ENCODE results near the gene TRAPPC8.
"Not testable (repeated sequence)": the region's sequence is repeated elsewhere in the genome, so short reads cannot be mapped to it uniquely, and the experiment has no call there.

TRAPPC8 gene

GRCh38 chr18:31860488-31860887, 82.4 kb downstream of the TRAPPC8 start:
- in situ Hi-C loops (cut with HindIII; ENCODE audit: low sequenced_read_pairs) = no loop called here

GRCh38 chr18:31857526-31858106, 85.3 kb downstream of the TRAPPC8 start:
- in situ Hi-C loops (cut with HindIII; ENCODE audit: low sequenced_read_pairs) = no loop called here

GRCh38 chr18:31850844-31851243, 92.1 kb downstream of the TRAPPC8 start:
- in situ Hi-C loops (cut with HindIII; ENCODE audit: low sequenced_read_pairs) = no loop called here

DNA sequence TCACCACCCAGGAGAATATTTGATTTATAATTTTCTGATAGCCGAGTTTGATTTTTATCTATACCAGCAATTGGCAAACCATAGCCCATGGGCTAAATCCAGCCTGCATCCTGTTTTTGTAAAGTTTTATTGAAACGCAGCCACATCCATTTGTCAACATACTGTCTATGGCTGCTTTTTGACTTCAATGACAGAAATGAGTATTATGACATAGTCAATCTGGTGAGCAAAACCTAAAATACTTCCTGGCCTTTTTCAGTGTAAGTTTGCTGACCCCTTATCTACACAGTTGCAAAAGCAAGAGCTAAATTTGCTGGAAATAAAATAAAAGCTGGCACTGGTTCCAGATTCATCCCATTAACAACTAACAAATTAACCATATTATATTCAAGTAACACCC, 102.4 kb downstream of the TRAPPC8 start:
- in situ Hi-C loops (cut with HindIII; ENCODE audit: low sequenced_read_pairs) = no loop called here

- in situ Hi-C loops (cut with HindIII; ENCODE audit: low sequenced_read_pairs) = no loop called here
These were observed 105.0 kb downstream of the TRAPPC8 start for GRCh38 chr18:31837879-31838278.

- in situ Hi-C loops (cut with HindIII; ENCODE audit: low sequenced_read_pairs) = no loop called here
These were observed 107.3 kb downstream of the TRAPPC8 start for GRCh38 chr18:31835528-31836133.

GRCh38 chr18:31831903-31832302, 111.0 kb downstream of the TRAPPC8 start:
- in situ Hi-C loops (cut with HindIII; ENCODE audit: low sequenced_read_pairs) = no loop called here

- in situ Hi-C loops (cut with HindIII; ENCODE audit: low sequenced_read_pairs) = no loop called here
These were observed 112.2 kb downstream of the TRAPPC8 start for GRCh38 chr18:31830686-31831085.

DNA sequence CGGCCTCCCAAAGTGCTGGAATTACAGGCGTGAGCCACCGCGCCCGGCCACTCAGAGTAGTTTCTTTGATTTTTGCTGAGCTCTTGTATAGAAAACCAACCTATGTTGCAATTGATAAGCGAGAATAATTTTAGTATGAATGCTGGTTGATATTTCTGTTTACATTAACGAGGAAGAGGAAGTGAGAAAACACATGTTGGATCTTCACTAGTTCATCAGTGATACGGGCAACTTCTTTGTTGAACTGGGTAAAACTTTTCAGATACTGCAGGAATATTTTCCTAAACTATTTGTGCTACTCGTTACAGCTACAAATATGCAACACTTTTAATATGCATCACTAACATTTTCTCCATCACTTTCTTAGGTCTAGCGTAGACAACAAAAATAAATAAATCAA, 114.3 kb downstream of the TRAPPC8 start:
- in situ Hi-C loops (cut with HindIII; ENCODE audit: low sequenced_read_pairs) = no loop called here

- in situ Hi-C loops (cut with HindIII; ENCODE audit: low sequenced_read_pairs) = not testable (repeated sequence)
These were observed 116.1 kb downstream of the TRAPPC8 start for GRCh38 chr18:31826673-31827325.

DNA sequence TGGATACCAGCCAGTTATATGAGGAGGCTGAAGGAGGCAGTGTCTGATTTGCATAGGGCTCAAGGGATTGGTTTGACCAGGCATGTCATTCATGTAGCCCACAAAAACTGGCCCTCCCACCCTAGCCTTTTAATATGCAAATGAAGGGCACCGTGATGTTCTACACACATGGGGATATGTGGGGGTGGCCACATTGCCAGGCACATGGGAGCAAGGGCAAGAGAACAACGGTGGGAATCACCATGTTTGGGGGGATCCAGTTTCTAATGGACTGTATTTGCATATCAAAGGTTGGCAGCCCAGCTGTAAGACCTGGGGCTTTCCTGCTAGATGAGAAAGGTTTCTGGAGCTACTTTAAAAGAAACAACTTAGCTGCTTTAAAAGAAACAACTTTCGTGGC, 117.2 kb downstream of the TRAPPC8 start:
- in situ Hi-C loops (cut with HindIII; ENCODE audit: low sequenced_read_pairs) = no loop called here

- in situ Hi-C loops (cut with HindIII; ENCODE audit: low sequenced_read_pairs) = no loop called here
These were observed 121.3 kb downstream of the TRAPPC8 start for GRCh38 chr18:31821545-31822171.

GRCh38 chr18:31819925-31820229, 123.1 kb downstream of the TRAPPC8 start:
- in situ Hi-C loops (cut with HindIII; ENCODE audit: low sequenced_read_pairs) = loop anchor here (10.0 kb wide), 1 partner anchor 255 kb away; no protein-coding TSS in a partner anchor

- in situ Hi-C loops (cut with HindIII; ENCODE audit: low sequenced_read_pairs) = loop anchor here (10.0 kb wide), 1 partner anchor 255 kb away; no protein-coding TSS in a partner anchor
These were observed 123.6 kb downstream of the TRAPPC8 start for GRCh38 chr18:31819106-31819924.

- in situ Hi-C loops (cut with HindIII; ENCODE audit: low sequenced_read_pairs) = loop anchor here (10.0 kb wide), 1 partner anchor 249 kb away; no protein-coding TSS in a partner anchor
These were observed 128.8 kb downstream of the TRAPPC8 start for GRCh38 chr18:31814132-31814531.

GRCh38 chr18:31810336-31811130, 132.4 kb downstream of the TRAPPC8 start:
- in situ Hi-C loops (cut with HindIII; ENCODE audit: low sequenced_read_pairs) = loop anchor here (10.0 kb wide), 1 partner anchor 246 kb away; no protein-coding TSS in a partner anchor

- in situ Hi-C loops (cut with HindIII; ENCODE audit: low sequenced_read_pairs) = not testable (repeated sequence)
These were observed 133.9 kb downstream of the TRAPPC8 start for GRCh38 chr18:31809049-31809448.

GRCh38 chr18:31801078-31801477, 141.8 kb downstream of the TRAPPC8 start:
- in situ Hi-C loops (cut with HindIII; ENCODE audit: low sequenced_read_pairs) = no loop called here

DNA sequence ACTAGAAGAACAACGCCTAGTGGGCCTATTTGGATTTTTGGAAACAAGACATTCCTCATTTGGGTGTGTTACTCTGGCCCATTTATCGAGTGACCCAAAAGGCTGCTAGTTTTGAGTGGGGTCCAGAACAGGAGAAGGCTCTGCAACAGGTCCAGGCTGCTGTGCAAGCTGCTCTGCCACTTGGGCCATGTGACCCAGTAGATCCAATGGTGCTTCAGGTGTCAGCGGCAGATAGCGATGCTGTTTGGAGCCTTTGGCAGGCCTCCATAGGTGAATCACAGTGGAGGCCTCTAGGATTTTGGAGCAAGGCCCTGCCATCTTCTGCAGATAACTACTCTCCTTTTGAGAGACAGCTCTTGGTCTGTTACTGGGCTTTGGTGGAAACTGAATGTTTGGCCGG, 143.7 kb downstream of the TRAPPC8 start:
- in situ Hi-C loops (cut with HindIII; ENCODE audit: low sequenced_read_pairs) = not testable (repeated sequence)

GRCh38 chr18:31798399-31798798, 144.5 kb downstream of the TRAPPC8 start:
- in situ Hi-C loops (cut with HindIII; ENCODE audit: low sequenced_read_pairs) = no loop called here

Data from endothelial cell of hepatic sinusoid (primary cell).